GM12878 (cell line): Measurements from ENCODE around the gene VTCN1. TPM values are rescaled to one million over a fixed set of nuclear protein-coding genes. Genes with fewer than 3 reads are reported as not detected.

Experiments
- CREM ChIP-seq: IDR thresholded peaks from 2 replicates; pipeline ENCODE4 v1.6.1; 2014; ENCODE audit warnings: antibody characterized with exemption, low read depth
- HDGF ChIP-seq: fragments of 450-650 bp; IDR thresholded peaks from 2 replicates; pipeline ENCODE4 v1.6.1; 2016; ENCODE audit warnings: antibody characterized with exemption
- NKRF ChIP-seq: fragments of 450-650 bp; conservative IDR thresholded peaks from 2 replicates; pipeline ENCODE4 v1.6.1; 2017; ENCODE audit warnings: mild to moderate bottlenecking, moderate library complexity
- REST ChIP-seq: IDR thresholded peaks from 2 replicates; pipeline ENCODE4 v1.6.1; 2012; ENCODE audit warnings: mild to moderate bottlenecking, low read depth, low read length
- SMC3 ChIP-seq: IDR thresholded peaks from 2 replicates; pipeline ENCODE4 v1.6.1; 2011; ENCODE audit warnings: low read length, improper control_type of control experiment, borderline replicate concordance
- STAT3 ChIP-seq: IDR thresholded peaks from 2 replicates; pipeline ENCODE4 v1.6.1; 2011; ENCODE audit warnings: low read depth, low read length, improper control_type of control experiment
- polyA plus RNA-seq, 11 experiments: library from polyadenylated mRNA; depleted of rRNA in 4 of 11; unstranded in 6 of 11; stranded (reverse) in 5 of 11; fragments of >200 nt; fragmentation: Nextera tagmentation in 4 of 11; fragmentation: Illumina TruSeq in 1 of 11; extraction: Ambion mirVana in 4 of 11; extraction: Trizol in 1 of 11; gene quantifications; 1 replicate in 1 of 11; 2 replicates in 10 of 11; pipeline versions ENCODE4 v1.2.1 to v1.2.3, GENCODE V29; 2011 to 2016; ENCODE audit warnings: inconsistent platforms in 2 of 11, missing spikeins in 2 of 11, low read depth in 1 of 11
- total RNA-seq, 4 experiments: library from RNA; depleted of rRNA in 3 of 4; stranded (reverse); fragments of >200 nt in 3 of 4; fragmentation: Illumina TruSeq in 1 of 4; extraction: Trizol in 1 of 4; gene quantifications; 2 replicates each; pipeline versions ENCODE4 v1.2.1 to v1.2.3, GENCODE V29; 2013 to 2021
- TF ChIP-seq, protein P1 (sequence below): fragments of 450-650 bp; IDR thresholded peaks from 2 replicates; pipeline ENCODE4 v1.6.1; 2017; ENCODE audit warnings: mild to moderate bottlenecking, moderate library complexity
- TF ChIP-seq, protein P2 (sequence below): fragments of 450-650 bp; formaldehyde crosslinking; IDR thresholded peaks from 2 replicates; pipeline ENCODE4 v1.5.0; 2022; ENCODE audit warnings: mild to moderate bottlenecking, missing genetic modification characterization

Gene VTCN1
- total and polyA plus RNA-seq, 10 of the 15 experiments (the other 5 are each of a cell fraction or from before 2014, with no cell fraction given): not detected

GRCh38 chr1:117208580-117208979 lies 2.1 kb downstream of the VTCN1 start (continued):
- TF ChIP-seq, protein P1, sequence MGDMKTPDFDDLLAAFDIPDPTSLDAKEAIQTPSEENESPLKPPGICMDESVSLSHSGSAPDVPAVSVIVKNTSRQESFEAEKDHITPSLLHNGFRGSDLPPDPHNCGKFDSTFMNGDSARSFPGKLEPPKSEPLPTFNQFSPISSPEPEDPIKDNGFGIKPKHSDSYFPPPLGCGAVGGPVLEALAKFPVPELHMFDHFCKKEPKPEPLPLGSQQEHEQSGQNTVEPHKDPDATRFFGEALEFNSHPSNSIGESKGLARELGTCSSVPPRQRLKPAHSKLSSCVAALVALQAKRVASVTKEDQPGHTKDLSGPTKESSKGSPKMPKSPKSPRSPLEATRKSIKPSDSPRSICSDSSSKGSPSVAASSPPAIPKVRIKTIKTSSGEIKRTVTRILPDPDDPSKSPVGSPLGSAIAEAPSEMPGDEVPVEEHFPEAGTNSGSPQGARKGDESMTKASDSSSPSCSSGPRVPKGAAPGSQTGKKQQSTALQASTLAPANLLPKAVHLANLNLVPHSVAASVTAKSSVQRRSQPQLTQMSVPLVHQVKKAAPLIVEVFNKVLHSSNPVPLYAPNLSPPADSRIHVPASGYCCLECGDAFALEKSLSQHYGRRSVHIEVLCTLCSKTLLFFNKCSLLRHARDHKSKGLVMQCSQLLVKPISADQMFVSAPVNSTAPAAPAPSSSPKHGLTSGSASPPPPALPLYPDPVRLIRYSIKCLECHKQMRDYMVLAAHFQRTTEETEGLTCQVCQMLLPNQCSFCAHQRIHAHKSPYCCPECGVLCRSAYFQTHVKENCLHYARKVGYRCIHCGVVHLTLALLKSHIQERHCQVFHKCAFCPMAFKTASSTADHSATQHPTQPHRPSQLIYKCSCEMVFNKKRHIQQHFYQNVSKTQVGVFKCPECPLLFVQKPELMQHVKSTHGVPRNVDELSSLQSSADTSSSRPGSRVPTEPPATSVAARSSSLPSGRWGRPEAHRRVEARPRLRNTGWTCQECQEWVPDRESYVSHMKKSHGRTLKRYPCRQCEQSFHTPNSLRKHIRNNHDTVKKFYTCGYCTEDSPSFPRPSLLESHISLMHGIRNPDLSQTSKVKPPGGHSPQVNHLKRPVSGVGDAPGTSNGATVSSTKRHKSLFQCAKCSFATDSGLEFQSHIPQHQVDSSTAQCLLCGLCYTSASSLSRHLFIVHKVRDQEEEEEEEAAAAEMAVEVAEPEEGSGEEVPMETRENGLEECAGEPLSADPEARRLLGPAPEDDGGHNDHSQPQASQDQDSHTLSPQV: no peak
- TF ChIP-seq STAT3: no peak
- no peak for TF ChIP-seq SMC3
- TF ChIP-seq CREM: no peak
- no peak for TF ChIP-seq HDGF
- TF ChIP-seq NKRF: no peak
- TF ChIP-seq REST: no peak
- TF ChIP-seq, protein P2, sequence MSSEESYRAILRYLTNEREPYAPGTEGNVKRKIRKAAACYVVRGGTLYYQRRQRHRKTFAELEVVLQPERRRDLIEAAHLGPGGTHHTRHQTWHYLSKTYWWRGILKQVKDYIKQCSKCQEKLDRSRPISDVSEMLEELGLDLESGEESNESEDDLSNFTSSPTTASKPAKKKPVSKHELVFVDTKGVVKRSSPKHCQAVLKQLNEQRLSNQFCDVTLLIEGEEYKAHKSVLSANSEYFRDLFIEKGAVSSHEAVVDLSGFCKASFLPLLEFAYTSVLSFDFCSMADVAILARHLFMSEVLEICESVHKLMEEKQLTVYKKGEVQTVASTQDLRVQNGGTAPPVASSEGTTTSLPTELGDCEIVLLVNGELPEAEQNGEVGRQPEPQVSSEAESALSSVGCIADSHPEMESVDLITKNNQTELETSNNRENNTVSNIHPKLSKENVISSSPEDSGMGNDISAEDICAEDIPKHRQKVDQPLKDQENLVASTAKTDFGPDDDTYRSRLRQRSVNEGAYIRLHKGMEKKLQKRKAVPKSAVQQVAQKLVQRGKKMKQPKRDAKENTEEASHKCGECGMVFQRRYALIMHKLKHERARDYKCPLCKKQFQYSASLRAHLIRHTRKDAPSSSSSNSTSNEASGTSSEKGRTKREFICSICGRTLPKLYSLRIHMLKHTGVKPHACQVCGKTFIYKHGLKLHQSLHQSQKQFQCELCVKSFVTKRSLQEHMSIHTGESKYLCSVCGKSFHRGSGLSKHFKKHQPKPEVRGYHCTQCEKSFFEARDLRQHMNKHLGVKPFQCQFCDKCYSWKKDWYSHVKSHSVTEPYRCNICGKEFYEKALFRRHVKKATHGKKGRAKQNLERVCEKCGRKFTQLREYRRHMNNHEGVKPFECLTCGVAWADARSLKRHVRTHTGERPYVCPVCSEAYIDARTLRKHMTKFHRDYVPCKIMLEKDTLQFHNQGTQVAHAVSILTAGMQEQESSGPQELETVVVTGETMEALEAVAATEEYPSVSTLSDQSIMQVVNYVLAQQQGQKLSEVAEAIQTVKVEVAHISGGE (CRISPR knock-in tag): no peak
